Measurements from ENCODE around the gene NFE2L2. TPM values are rescaled to one million over a fixed set of nuclear protein-coding genes. Genes with fewer than 3 reads are reported as not detected.

NFE2L2 gene
- total RNA-seq, 1 donor from 2014 or later = 32.3 TPM

DNA sequence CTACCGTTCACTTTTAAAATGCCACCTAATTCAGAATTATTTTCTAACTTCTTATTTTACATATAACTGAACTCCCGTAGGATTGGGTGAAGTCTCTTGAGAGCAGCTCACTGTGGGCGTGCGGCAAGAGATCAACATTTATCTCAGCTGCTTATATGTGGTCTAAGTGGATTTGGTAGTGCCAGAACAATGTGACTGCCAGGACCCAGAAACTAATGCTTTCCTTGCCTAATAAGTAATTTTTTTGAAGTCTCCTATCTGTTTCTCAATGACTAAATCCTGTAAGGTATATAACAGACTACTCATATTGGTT is 11.2 kb upstream of the NFE2L2 start:
- TF ChIP-seq, protein P1, sequence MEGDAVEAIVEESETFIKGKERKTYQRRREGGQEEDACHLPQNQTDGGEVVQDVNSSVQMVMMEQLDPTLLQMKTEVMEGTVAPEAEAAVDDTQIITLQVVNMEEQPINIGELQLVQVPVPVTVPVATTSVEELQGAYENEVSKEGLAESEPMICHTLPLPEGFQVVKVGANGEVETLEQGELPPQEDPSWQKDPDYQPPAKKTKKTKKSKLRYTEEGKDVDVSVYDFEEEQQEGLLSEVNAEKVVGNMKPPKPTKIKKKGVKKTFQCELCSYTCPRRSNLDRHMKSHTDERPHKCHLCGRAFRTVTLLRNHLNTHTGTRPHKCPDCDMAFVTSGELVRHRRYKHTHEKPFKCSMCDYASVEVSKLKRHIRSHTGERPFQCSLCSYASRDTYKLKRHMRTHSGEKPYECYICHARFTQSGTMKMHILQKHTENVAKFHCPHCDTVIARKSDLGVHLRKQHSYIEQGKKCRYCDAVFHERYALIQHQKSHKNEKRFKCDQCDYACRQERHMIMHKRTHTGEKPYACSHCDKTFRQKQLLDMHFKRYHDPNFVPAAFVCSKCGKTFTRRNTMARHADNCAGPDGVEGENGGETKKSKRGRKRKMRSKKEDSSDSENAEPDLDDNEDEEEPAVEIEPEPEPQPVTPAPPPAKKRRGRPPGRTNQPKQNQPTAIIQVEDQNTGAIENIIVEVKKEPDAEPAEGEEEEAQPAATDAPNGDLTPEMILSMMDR (conservative IDR thresholded peaks at IDR 0.05) = no peak
- Mint-ChIP-seq H3K9me3 (no peaks in the 10 kb centered on the region), H3K27me3 (ENCODE audit: low read depth) (no peaks in the 10 kb centered on the region), H3K27ac (ENCODE audit: unreplicated experiment) (no peak overlapping the region), H3K36me3 (ENCODE audit: low read depth) (no peaks in the 10 kb centered on the region), H3K4me3 (no peak overlapping the region), H3K4me1 (no peaks in the 10 kb centered on the region)
- no peak for DNase-seq (ENCODE audit: low read depth, low spot score)

DNA sequence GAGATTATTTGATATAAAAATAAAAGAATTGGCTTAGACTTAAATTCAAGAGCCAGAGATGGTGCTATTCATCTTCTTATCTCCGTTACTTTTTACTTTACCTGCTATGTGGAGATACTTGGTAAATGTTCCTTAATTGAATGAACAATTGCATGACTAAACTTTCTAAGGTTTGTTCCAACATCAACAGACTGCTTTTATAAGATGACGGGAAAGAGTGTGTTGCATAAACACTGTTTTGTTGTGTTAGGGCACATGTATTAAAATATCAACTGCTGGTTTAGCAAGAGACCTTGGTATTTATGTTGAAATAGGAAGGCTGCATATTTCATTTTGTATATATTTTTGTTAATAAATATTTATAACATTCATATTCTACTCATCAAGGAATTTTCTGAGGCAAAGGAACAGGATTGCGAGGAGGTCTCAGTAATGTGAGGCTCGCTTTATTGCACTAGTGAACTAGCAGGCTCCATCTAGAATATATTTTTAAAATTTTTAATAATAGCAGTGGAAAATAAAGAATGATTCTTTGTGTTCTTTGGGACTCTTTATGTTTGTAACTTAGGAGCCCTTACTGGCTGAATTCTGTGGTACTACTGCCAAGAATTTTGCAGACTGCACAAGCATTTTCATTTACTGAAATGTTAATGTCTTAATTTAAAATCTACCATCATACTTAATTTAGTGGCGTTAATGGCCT is 10.7 kb upstream of the NFE2L2 start:
- no peak overlapping the region for H3K4me3 Mint-ChIP-seq
- no peaks in the 10 kb centered on the region for H3K36me3 Mint-ChIP-seq (ENCODE audit: low read depth)
- no peak overlapping the region for H3K27ac Mint-ChIP-seq (ENCODE audit: unreplicated experiment)
- H3K4me1 Mint-ChIP-seq = no peaks in the 10 kb centered on the region
- H3K9me3 Mint-ChIP-seq = no peaks in the 10 kb centered on the region
- no peak for DNase-seq (ENCODE audit: low read depth, low spot score)
- no peaks in the 10 kb centered on the region for H3K27me3 Mint-ChIP-seq (ENCODE audit: low read depth)
- TF ChIP-seq, protein P1 (conservative IDR thresholded peaks at IDR 0.05) = no peak

DNA sequence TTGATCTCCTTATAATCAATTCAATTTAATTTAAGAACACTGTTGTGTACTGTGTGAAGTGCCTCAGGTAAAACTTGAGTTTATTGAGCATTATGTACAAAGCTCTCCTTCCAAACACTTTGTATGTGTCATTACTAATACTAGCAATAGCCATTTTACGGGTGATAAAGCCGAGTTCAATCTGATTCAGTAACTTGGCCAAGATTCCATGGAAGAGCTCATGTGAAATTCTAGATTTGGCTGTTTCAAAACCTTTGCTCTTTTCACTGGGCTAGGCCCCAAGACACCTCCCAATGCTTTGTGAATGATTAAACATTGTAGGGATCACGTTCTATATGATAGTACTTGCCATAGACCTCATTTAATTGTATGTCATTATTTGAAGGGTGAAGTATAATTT is 8.9 kb upstream of the NFE2L2 start:
- TF ChIP-seq, protein P1 (conservative IDR thresholded peaks at IDR 0.05) = no peak
- H3K27ac Mint-ChIP-seq (ENCODE audit: unreplicated experiment) = no peak overlapping the region
- H3K4me3 Mint-ChIP-seq = no peak overlapping the region
- DNase-seq (ENCODE audit: low read depth, low spot score) = no peak
- H3K36me3 Mint-ChIP-seq (ENCODE audit: low read depth) = no peaks in the 10 kb centered on the region
- H3K9me3 Mint-ChIP-seq = no peaks in the 10 kb centered on the region
- H3K4me1 Mint-ChIP-seq = no peaks in the 10 kb centered on the region
- H3K27me3 Mint-ChIP-seq (ENCODE audit: low read depth) = no peaks in the 10 kb centered on the region

DNA sequence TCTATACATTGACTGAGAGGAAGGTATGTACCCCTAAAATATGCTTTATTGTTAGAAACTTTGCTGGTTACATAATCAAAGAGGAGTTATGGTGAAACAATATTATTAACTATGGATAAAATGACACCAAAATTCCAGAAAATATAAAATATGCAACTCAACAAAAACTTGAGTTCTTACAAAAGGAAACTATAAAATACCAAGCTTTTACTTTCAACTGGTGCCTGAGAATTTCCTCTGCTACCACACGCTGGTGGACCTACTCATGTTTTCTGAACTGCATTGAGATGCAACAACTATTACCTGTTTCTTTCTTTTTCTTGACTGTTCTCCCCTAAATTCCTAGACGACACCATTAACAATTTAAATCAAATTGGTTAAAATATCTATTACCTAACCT is 8.2 kb upstream of the NFE2L2 start:
- Mint-ChIP-seq H3K36me3 (ENCODE audit: low read depth) (no peaks in the 10 kb centered on the region), H3K4me1 (no peaks in the 10 kb centered on the region), H3K9me3 (no peaks in the 10 kb centered on the region), H3K27ac (ENCODE audit: unreplicated experiment) (no peak overlapping the region), H3K27me3 (ENCODE audit: low read depth) (no peaks in the 10 kb centered on the region), H3K4me3 (no peak overlapping the region)
- TF ChIP-seq, protein P1 (conservative IDR thresholded peaks at IDR 0.05) = no peak
- no peak for DNase-seq (ENCODE audit: low read depth, low spot score)

DNA sequence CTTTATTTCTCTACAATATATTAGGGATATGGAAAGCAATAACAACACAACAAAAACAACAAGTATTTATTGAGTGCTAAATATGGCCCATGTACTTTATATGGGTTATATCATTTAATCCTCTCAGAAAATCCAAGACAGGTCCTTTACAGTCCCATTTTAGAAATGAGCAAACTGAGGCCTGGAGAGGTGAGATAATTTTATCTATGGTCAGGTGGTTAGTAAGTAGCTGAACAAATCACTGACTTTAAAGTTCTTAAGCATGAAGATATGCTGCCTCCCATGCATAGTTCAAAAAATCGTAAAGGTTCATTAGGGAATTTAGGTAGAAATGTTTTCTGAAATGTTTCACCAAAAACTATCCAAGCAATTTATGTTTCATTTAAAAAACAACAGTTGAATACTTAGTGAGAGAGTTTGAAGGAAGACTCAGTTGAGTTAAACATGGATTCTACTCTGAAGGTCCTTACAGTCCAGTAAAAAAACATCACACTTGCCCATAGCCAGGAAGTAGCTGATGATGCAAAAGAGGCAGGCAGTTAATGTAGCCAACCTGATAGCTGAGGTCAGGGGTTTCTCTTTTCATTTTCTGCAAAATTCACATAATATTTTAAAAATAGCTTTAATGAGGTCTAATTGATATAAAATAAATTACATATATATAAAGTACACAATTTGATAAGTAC is 7.6 kb upstream of the NFE2L2 start:
- H3K36me3 Mint-ChIP-seq (ENCODE audit: low read depth) = no peaks in the 10 kb centered on the region
- no peak overlapping the region for H3K4me3 Mint-ChIP-seq
- DNase-seq (ENCODE audit: low read depth, low spot score) = no peak
- no peaks in the 10 kb centered on the region for H3K27me3 Mint-ChIP-seq (ENCODE audit: low read depth)
- TF ChIP-seq, protein P1 (conservative IDR thresholded peaks at IDR 0.05) = no peak
- H3K9me3 Mint-ChIP-seq = no peaks in the 10 kb centered on the region
- H3K27ac Mint-ChIP-seq (ENCODE audit: unreplicated experiment) = no peak overlapping the region
- H3K4me1 Mint-ChIP-seq = no peaks in the 10 kb centered on the region
